ENCODE data around the gene OR4F17. TPM values are rescaled to one million over a fixed set of nuclear protein-coding genes. Genes with fewer than 3 reads are reported as not detected.
"Not testable (repeated sequence)": the region's sequence is repeated elsewhere in the genome, so short reads cannot be mapped to it uniquely, and the experiment has no call there.

The OR4F17 gene
- not detected in 2 replicates for total RNA-seq (2014; rRNA removed; shearing (Covaris generic))

- DNase-seq (ENCODE audit: low spot score); in situ Hi-C loops (cut with HindIII; ENCODE audit: low sequenced_read_pairs): not testable (repeated sequence)
Measured at GRCh38 chr19:106804-107203, at the start of gene OR4F17. Gene OR4F17, plus strand, starts transcription at chr19:107104. Its CDS starts 3,575 bp downstream, at chr19:110679.

GRCh38 chr19:70793-71192 is 36.1 kb upstream of the OR4F17 start:
- in situ Hi-C loops (cut with HindIII; ENCODE audit: low sequenced_read_pairs); DNase-seq (ENCODE audit: low spot score): not testable (repeated sequence)

- in situ Hi-C loops (cut with HindIII; ENCODE audit: low sequenced_read_pairs); DNase-seq (ENCODE audit: low spot score): not testable (repeated sequence)
Measured at GRCh38 chr19:82864-83263, 24.0 kb upstream of the OR4F17 start.

GRCh38 chr19:83626-84025 is 23.3 kb upstream of the OR4F17 start:
- DNase-seq (ENCODE audit: low spot score); in situ Hi-C loops (cut with HindIII; ENCODE audit: low sequenced_read_pairs): not testable (repeated sequence)

DNA sequence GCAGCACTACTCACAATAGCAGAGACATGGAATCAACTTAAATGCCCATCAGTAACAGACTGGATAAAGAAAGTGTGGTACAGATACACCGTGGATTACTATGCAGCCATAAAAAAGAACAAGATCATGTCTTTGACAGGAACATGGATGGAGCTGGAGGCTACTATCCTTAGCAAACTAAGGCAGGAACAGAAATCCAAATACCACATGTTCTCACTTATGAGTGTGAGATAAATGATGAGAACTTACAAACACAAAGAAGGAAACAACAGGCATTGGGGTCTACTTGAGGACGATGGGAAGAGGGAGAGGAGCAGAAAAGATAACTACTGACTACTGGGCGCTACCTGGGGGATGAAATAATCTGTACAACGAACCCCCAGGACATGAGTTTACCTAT is 16.2 kb upstream of the OR4F17 start:
- in situ Hi-C loops (cut with HindIII; ENCODE audit: low sequenced_read_pairs); DNase-seq (ENCODE audit: low spot score): not testable (repeated sequence)

- DNase-seq (ENCODE audit: low spot score); in situ Hi-C loops (cut with HindIII; ENCODE audit: low sequenced_read_pairs): not testable (repeated sequence)
Measured at GRCh38 chr19:94794-95193, 12.1 kb upstream of the OR4F17 start.

DNA sequence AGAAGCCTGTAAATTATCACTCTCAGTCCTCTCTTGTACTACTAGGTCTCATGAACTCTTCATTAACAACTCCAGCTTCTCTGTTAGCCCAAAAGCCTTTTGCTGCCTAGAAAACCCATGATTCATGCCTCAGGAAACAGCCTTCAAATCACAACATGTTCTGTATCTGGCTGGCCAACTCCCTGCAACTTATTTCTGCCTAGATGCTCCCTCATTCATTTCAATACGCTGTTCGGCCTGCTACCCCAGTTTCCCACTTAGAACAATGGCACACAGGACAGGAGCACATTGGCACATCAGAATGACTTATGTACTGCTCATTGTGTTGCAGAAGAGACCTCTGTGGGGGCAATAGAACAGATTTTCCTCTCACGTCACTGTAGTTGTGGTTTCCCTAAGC is 9.3 kb upstream of the OR4F17 start:
- in situ Hi-C loops (cut with HindIII; ENCODE audit: low sequenced_read_pairs); DNase-seq (ENCODE audit: low spot score): not testable (repeated sequence)

DNA sequence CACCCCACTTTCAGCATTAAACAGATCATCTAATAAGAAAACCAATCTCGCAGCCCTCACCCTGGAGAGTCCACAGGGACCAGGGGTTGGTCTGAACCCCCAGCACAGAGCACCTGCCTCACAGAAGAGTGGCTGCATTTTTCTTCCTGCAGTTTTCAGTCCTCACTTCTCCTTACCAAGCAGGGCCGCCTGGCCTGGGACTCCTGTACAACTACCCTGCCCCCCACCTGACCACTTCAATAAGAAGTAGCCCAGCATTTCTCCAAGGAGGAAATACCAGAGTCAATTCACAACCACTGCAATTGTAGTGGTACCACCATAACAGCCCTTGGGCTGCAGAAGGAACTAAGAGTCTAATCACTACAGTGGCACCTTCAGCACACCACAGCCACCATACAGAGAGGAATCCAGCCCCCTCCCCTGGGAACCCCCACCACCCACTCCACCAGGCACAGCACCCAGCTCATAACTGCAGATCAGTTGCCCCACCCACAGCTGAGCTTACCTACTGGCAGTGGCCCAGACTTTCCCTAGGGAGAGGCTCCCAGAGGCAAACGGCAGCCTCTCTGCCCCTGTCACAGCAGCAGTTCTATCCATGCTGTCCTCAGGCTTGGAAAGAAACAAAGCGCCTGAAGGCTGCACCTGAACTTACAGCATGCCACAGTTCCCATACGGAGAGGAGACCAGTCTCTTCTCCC is 13.7 kb downstream of the OR4F17 start:
- DNase-seq (ENCODE audit: low spot score); in situ Hi-C loops (cut with HindIII; ENCODE audit: low sequenced_read_pairs): not testable (repeated sequence)

Other genes with a start within 250 kb of the OR4F17 start
- gene PLPP2, start 184.3 kb downstream of the OR4F17 start, total RNA-seq (2014; rRNA removed; shearing (Covaris generic)): not detected in 2 replicates
- 19.2 and 82.6 TPM in 2 replicates for gene MIER2, start 237.7 kb downstream of the OR4F17 start, total RNA-seq (2014; rRNA removed; shearing (Covaris generic))